Cerebellar cortex (tissue), 1 donor: ENCODE results near the gene CEP20.
"Not testable (repeated sequence)": the region's sequence is repeated elsewhere in the genome, so short reads cannot be mapped to it uniquely, and the experiment has no call there.

ENCODE experiments used
- DNase-seq: peaks from one replicate; pipeline ENCODE4 v3.0.0-alpha.2; 2015; ENCODE audit warnings: low spot score

CEP20 gene, protein sequence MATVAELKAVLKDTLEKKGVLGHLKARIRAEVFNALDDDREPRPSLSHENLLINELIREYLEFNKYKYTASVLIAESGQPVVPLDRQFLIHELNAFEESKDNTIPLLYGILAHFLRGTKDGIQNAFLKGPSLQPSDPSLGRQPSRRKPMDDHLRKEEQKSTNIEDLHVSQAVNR

GRCh38 chr16:15888072-15888976 is at the start of gene CEP20:
Gene CEP20, minus strand, starts transcription at chr16:15888603. Its CDS starts 18 bp downstream, at chr16:15888585.
- peak; percentile 99 for DNase-seq

- DNase-seq = not testable (repeated sequence)
These were observed 48.4 kb upstream of the CEP20 start for GRCh38 chr16:15936809-15937208.

GRCh38 chr16:15934991-15935390 is 46.6 kb upstream of the CEP20 start:
- no peak for DNase-seq

DNA sequence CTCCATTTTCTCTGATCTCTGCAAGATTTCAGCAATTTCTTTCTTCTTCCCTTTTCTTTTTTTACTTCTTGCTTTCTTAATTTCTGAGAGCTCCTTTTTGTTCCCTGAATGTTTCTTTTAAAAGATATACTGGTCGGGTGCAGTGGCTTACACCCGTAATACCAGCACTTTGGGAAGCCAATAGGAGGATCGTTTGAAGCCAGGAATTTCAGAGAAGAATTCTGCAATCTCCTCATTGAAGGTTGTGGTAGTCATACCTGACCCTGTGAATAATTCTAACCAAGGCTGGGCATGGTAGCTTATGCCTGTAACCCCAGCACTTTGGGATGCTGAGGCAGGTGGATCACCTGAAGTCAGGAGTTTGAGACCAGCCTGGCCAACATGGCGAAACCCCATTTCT is 45.4 kb upstream of the CEP20 start:
- no peak for DNase-seq

DNA sequence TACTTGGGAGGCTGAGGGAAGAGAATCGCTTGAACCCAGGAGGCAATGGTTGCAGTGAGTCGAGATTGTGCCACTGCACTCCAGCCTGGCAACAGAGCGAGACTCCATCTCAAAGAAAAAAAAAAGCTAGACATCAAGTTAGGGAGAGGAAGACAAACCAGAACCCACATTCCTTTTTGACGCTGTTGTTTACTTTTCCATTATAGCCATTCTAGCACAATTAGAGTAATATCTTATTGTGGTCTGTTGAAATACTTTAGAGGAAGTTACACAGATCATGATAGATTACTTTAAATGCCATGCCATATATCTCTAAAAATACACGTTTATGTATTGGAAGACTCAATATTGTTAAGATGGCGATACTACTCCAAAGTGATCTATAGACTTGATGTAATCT is 44.5 kb upstream of the CEP20 start:
- no peak for DNase-seq

DNA sequence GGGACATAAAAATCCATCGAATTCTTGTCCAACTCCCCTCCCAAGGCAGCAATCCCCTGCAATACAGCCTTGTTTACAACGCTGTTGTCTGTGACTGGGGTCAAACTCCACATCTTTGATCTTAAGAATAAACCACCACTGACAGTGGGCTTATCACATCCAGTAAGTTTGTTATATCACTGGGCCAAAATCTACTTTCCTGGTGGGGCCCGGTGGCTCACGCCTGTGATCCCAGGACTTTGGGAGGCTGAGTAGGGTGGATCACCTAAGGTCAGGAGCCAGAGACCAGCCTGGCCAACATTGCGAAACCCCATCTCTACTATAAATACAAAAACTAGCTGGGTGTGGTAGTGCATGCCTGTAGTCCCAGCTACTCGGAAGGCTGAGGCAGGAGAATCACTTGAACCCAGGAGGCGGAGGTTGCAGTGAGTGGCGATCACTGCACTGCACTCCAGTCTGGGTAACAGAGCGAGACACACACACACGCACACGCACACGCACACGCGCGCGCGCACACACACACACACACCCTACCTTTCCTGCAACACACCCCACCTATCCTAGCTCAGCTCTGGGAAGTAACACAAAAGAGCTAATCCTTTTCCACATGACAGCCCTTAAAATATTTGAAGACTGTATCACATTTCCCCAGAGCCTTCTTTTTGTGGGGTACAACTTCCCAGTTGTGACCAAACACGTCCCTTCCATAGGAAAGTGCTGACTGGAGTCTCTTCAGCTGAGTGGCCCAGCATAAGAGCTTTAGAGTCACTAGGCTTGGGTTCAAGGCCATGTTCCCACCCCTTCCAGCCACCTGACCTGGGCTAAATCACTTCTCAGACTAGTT is 40.1 kb upstream of the CEP20 start:
- no peak for DNase-seq

GRCh38 chr16:15925631-15926030 is 37.2 kb upstream of the CEP20 start:
- DNase-seq = no peak

GRCh38 chr16:15924996-15925395 is 36.6 kb upstream of the CEP20 start:
- no peak for DNase-seq

DNA sequence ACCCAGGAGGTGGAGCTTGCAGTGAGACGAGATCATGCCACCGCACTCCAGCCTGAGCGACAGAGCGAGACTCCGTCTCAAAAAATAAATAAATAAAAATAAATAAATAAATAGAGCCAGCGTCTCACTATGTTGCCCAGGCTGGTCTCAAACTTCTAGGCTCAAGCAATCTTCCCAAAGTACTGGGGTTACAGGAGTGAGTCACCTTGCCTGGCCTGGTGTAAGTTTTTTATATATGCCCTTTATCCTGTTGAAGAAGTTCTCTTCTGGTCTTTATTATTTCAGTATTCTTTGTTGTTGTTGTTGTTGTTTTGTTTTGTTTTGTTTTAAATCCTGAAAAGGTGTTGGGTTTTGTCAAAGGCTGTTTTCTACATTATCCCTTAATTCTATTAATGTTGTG is 30.9 kb upstream of the CEP20 start:
- DNase-seq = no peak

DNA sequence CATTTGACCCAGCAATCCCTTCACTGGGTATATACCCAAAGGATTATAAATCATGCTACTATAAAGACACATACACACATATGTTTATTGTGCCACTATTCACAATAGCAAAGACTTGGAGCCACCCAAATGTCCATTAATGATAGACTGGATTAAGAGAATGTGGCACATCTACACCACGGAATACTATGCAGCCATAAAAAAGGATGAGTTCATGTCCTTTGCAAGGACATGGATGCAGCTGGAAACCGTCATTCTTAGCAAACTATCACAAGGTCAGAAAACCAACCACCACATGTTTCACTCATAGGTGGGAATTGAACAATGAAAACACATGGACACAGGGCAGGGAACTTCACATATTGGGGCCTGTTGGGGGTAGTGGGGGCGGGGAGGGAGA is 29.9 kb upstream of the CEP20 start:
- DNase-seq = not testable (repeated sequence)

DNA sequence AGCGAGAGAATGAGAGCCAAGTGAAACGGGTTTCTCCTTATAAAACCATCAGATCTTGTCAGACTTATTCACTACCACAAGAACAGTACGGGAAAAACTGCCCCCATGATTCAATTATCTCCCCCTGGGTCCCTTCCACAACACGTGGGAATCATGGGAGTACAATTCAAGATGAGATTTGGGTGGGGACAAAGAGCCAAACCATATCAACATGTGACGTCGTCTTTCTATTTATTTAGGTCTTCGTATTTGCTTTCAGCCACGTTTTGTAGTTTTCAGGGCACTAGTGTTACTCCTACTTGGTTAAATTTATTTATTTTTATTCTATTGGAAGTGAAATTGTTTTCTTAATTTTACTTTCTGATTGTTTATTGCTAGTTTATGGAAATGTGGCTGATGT is 27.9 kb upstream of the CEP20 start:
- no peak for DNase-seq

DNA sequence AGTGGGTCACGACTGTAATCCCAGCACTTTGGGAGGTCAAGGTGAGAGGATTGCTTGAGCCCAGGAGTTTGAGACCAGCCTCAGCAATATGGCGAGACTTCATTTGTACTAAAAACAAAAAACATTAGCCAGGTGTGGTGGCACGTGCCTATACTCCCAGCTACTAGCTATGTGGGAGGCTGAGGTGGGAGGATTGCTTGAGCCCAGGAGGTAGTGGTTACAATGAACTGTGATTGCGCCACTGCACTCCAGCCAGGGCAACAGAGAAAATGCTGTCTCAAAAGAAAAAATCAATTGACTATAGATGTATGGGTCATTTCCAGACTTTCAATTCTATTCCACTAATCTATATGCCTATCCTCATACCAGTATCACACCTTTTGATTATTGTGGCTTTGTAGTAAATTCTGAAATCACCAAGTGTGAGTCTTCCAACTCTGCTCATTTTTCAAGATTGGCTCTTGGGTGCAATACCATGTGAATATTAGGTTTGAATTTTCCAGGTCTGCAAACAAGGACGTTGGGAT is 27.2 kb upstream of the CEP20 start:
- DNase-seq = no peak

DNA sequence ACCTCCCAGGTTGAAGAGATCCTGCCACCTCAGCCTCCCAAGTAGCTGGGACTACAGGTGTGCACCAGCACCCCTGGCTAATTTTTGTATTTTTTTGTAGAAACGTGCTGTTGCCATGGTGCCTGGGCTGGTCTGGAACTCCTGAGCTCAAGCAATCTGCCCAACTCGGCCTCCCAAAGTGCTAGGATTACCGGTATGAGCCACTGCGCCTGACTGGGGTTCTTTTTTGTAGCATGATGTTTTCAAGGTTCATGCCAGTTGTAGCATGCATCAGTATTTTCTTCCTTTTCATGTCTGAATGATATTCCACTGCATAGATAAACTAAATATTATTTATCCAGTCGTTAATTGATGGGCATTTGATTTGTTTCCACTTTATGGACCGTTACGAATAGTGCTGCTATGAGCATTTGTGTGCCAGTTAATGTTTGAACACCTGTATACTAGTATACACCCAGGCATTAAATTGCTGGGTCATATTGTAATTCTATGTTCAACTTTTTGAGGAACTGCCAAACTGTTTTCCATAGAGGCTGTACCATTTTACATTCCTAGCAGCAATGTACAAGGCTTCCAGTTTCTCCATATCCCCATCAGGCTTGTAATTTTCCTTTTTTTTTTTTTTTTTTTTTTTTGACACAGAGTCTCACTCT is 24.8 kb upstream of the CEP20 start:
- DNase-seq = no peak

- DNase-seq = no peak
These were observed 22.8 kb upstream of the CEP20 start for GRCh38 chr16:15911198-15911597.

DNA sequence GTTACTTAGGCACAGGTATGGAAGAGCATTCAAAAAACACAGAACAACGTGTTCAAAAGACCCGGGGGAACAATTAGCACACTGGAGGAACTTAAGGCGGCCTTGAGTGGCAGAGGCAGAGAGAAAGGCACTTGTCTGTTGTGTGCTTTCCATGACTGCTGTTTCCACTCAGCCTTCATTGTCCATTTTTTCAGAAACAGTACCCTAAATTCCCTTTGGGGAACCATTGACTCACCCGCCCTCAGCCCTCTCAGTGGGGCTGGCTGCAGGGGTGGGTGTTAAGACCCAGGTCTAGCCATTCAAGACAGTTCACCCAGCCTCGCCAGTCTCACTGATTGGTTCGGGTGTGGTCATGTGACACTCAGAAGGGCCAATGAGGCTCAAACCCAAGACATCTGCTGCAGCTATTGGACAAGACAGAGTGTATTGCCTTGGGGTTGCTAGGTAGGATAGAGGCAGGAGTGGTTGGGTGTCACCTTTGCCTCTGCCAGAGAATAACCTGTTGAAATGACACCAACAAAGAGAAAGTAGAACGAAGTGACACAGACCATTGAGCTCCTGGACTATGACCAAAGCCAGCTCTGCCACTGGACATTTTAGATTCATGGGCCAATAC is 19.6 kb upstream of the CEP20 start:
- DNase-seq = peak; percentile 64

DNA sequence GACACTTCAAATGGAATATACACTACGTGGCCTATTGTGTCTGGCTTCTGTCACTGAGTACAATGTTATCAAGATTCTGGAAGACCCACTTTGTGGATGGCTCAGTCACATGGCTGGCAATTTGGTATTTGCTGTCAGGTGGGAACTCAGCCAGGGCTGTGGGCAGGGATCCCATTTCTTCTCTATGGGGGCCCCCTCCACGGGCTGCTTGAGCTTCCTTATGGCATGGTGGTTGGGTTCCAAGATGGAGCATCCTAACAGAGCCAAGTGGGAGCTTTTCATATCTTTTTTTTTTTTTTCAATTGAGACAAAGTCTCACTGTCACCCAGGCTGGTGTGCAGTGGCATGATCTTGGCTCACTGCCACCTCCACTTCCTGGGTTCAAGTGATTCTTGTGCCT is 18.0 kb upstream of the CEP20 start:
- DNase-seq = no peak

DNA sequence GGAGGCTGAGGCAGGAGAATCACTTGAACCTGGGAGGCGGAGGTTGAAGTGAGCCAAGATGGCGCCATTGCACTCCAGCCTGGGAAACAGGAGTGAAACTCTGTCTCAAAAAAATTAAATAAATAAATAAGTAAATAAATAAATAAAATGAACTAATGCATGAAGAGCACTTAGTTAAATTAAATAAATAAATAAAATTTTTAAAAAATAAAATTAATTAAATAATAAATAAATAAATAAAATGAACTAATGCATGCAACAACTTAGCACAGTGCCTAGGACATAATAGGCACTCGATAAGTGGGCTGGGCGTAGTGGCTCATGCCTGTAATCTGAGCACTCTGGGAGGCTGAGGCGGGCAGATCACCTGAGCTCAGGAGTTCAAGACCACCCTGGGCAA is 15.6 kb upstream of the CEP20 start:
- DNase-seq = no peak

GRCh38 chr16:15900901-15901500 is 12.6 kb upstream of the CEP20 start:
- no peak for DNase-seq

- DNase-seq = no peak
These were observed 12.0 kb upstream of the CEP20 start for GRCh38 chr16:15900357-15900756.

GRCh38 chr16:15899538-15900100 is 11.2 kb upstream of the CEP20 start:
- DNase-seq = no peak

DNA sequence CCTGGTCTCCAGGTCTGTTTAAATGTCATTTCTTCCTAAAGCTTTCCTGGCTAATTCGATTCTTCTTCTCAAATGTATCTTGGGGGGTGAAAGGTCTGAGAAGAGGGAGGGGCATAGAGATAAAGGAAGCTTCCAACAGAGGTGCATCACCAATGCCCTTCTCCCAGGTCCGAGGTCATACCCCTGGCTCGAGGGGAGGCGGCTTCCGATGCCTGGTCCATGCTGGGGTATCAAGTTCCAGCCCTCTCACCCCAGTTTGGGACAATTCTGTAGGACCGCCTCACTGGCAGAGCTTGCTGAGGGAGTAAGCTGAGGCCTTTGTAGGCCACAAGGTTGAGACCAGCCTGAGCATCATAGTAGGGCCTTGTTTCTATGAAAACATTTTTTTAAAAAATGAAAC is 10.3 kb upstream of the CEP20 start:
- DNase-seq = no peak
